Stimulated activated CD4-positive, alpha-beta T cell treated with anti-CD3 and anti-CD28 coated beads, Interleukin-4, amount 100 ng/mL, for 24 hours (primary cell): ENCODE results near the gene TAF5.
"Not testable (repeated sequence)": the region's sequence is repeated elsewhere in the genome, so short reads cannot be mapped to it uniquely, and the experiment has no call there.

ENCODE experiments used
- DNase-seq: peaks from one replicate; pipeline ENCODE4 v3.0.0-alpha.2; 2020

TAF5 gene

DNA sequence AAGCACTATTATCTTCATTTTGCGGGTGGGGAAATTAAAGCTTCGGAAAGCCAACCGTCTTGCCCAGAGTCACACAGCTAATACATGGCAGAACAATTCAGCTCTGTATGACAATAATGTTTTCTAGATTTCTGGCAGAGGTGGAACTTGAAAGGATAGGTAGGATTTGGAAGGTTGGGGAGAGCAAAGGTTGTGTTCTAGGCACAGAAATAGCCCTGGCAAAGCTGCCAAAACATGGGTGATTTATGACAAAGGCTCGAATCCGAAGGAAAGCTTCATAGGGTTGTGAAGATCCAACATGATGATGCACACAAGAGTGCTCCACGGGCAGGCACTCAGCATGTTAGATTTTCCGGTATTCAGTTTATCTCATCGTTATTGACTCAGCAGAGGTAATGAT lies 47.8 kb downstream of the TAF5 start:
- DNase-seq = no peak

- DNase-seq = peak; percentile 50
Observed at GRCh38 chr10:103416436-103417147, 48.8 kb downstream of the TAF5 start.

GRCh38 chr10:103417148-103417469 lies 49.3 kb downstream of the TAF5 start:
- not testable (repeated sequence) for DNase-seq

DNA sequence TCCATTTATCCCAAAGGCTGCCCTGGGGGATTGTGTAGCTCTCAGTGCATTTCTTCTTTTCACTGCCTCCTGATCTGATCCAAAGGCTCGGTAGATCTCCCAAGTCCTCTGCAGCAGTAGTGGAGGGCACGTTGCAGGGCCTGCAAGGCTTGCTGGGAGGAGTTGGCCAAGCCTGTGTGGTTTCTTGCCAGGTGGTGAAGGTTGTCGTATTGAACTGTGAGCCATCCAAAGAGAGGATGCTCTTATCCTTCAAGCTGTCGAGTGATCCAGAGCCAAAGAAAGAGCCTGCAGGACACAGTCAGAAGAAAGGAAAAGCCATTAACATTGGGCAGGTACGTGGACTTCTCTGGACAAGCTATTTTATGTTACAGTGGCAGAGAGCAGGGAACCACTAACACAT lies 49.8 kb downstream of the TAF5 start:
- no peak for DNase-seq

GRCh38 chr10:103419101-103419500 lies 51.3 kb downstream of the TAF5 start:
- DNase-seq = no peak

GRCh38 chr10:103423748-103424147 lies 56.0 kb downstream of the TAF5 start:
- no peak for DNase-seq

- DNase-seq = no peak
Observed at GRCh38 chr10:103427866-103428265, 60.1 kb downstream of the TAF5 start.

DNA sequence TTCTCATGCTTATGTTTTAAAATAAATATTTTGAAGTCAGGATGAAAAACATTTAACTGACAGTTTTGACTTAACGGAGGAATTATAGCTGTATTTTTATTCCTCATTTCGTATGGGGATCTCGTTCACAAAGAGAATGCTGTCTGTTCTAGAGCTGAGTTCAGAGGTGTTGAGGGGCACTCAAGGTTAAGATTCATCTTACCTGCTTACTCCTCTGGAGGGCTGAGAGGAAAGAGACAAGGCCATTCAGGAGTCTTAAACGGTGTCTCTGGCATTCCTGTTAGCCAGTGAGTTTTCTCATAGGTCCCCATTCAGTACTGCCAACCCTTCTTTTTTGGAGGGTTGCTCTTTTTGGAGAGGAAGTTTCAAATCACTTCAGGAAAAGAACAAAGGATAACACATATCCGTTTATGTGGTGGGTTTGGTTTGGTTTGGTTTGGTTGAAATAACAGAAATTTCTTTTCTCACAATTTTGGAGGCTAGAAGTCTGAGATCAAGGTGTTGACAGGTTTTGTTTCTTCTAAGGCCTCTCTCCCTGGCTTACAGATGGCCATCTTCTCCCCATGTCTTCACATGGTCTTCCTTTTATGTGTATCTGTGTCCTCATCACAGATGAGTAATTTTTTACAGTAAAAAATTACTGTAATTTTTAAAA lies 61.3 kb downstream of the TAF5 start:
- DNase-seq = no peak

DNA sequence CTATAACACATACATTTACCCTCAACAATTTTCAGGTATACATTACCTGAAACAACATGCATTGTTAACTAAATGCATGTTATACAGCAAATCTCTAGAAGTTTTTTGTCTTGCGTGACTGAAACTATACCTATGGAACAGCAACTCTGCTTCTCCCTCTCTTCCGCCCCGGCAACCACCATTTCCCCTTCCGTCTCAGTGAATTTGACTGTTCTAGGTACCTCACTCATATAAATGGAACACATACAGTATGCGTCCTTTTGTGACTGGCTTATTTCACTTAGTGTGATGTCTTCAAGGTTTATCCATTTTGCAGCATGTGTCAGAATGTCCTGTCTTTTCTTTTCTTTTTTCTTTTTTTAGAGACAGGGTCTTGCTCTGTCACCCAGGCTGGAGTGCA lies 61.9 kb downstream of the TAF5 start:
- DNase-seq = no peak

GRCh38 chr10:103431902-103432301 lies 64.1 kb downstream of the TAF5 start:
- DNase-seq = no peak

DNA sequence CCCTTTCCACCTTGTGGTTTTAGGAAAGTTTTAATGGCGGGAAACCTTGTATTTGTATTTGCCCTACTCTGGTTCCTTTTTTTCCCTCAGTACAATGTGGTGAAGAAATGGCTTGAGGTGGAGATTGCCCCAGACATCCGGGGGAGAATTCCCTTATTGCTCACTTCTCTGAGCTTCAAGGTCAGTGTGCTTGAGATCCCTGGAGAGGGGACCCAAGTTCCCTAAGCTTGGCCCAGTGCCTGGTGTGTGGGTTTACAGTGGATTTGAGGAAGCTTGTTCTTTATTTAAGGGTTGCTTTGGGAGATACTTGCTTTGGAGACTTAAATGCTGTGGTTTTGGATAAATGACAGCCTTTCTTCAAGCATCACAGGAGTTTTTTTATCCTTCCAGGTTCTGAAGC lies 66.1 kb downstream of the TAF5 start:
- no peak for DNase-seq
